K562 (cell line): Measurements from ENCODE around the gene ABCC11. TPM values are rescaled to one million over a fixed set of nuclear protein-coding genes. Genes with fewer than 3 reads are reported as not detected.
A peak's percentile ranks its signal among the peaks of the same experiment; 100 is the strongest.

Source experiments
- polyA plus RNA-seq, 8 experiments: library from polyadenylated mRNA; depleted of rRNA in 4 of 8; stranded (reverse) in 5 of 8; unstranded in 3 of 8; fragments of >200 nt; fragmentation: Nextera tagmentation in 2 of 8; fragmentation: Illumina TruSeq in 1 of 8; extraction: Ambion mirVana in 2 of 8; extraction: Trizol in 1 of 8; gene quantifications; 2 replicates each; pipeline versions ENCODE4 v1.2.1 to v1.2.3, GENCODE V29; 2011 to 2014; ENCODE audit warnings: inconsistent platforms in 1 of 8, missing spikeins in 1 of 8
- total RNA-seq, 7 experiments: library from RNA; depleted of rRNA in 6 of 7; stranded (reverse); fragments of >200 nt in 6 of 7; fragmentation: Illumina TruSeq in 2 of 7; extraction: Trizol in 2 of 7; gene quantifications; 2 replicates each; pipeline versions ENCODE4 v1.2.1 to v1.2.3, GENCODE V29; 2011 to 2021; ENCODE audit warnings: low replicate concordance in 1 of 7
- TF ChIP-seq, protein P1 (sequence below), 2 experiments: fragments of 450-650 bp in 1 of 2; sonication (generic) in 1 of 2; formaldehyde crosslinking in 1 of 2; IDR thresholded peaks; 2 replicates each; pipeline versions ENCODE4 v1.7.1 to v1.9.0; 2016 to 2022; ENCODE audit warnings: inconsistent platforms in 1 of 2, mild to moderate bottlenecking in 1 of 2, missing genetic modification reagents in 1 of 2
- TF ChIP-seq, protein P2 (sequence below), 2 experiments: fragments of 450-650 bp; formaldehyde crosslinking in 1 of 2; IDR thresholded peaks; 2 replicates each; pipeline versions ENCODE4 v1.4.0 to v1.6.1; 2014 to 2020; ENCODE audit warnings: mild to moderate bottlenecking in 2 of 2, borderline replicate concordance in 1 of 2, low read depth in 1 of 2

The ABCC11 gene
- total and polyA plus RNA-seq, 9 of the 15 experiments (the other 6 are each of a cell fraction or from before 2014, with no cell fraction given) = 0.04 to 0.14 (median 0.04) TPM; not detected in 6

DNA sequence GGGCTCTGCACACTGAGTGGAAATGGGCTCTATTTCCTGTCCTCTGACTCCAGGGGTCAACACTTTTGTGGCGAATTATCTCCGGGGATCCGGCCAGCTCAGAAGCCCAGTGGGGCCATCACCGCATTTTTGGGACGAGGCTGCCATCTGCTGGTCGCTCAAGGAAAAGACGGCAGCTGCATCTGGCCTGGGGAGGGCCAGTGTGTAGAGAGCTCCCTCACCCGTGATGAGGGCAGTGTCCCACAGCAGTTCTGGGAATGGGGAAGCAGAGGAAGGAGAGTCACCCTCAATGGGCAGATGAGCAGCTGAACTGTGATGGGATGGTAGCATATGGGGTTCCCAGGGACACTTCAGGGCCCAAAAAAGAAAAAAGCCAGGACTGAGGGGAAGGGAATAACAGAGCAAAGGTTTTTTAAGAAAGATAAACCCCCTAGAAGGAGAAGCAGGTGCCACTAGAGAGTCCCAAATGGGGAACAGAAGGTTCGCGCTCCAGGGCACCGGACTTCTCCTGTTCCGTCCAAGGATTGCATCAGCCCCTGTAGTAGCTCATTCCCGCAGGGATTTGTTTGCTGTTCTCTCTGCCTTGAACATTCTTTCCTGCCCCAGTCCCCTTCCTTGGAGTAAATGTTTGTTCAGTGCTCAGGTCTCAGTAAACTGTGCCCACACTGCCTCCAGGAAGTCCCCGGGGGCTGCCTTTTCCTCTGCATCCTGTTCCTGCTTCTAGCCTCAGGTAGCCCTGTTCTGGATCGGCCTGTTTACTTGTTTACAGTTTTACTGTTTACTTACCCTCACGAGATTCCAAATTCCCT, 82.2 kb downstream of the ABCC11 start (continued):
- TF ChIP-seq, protein P1, sequence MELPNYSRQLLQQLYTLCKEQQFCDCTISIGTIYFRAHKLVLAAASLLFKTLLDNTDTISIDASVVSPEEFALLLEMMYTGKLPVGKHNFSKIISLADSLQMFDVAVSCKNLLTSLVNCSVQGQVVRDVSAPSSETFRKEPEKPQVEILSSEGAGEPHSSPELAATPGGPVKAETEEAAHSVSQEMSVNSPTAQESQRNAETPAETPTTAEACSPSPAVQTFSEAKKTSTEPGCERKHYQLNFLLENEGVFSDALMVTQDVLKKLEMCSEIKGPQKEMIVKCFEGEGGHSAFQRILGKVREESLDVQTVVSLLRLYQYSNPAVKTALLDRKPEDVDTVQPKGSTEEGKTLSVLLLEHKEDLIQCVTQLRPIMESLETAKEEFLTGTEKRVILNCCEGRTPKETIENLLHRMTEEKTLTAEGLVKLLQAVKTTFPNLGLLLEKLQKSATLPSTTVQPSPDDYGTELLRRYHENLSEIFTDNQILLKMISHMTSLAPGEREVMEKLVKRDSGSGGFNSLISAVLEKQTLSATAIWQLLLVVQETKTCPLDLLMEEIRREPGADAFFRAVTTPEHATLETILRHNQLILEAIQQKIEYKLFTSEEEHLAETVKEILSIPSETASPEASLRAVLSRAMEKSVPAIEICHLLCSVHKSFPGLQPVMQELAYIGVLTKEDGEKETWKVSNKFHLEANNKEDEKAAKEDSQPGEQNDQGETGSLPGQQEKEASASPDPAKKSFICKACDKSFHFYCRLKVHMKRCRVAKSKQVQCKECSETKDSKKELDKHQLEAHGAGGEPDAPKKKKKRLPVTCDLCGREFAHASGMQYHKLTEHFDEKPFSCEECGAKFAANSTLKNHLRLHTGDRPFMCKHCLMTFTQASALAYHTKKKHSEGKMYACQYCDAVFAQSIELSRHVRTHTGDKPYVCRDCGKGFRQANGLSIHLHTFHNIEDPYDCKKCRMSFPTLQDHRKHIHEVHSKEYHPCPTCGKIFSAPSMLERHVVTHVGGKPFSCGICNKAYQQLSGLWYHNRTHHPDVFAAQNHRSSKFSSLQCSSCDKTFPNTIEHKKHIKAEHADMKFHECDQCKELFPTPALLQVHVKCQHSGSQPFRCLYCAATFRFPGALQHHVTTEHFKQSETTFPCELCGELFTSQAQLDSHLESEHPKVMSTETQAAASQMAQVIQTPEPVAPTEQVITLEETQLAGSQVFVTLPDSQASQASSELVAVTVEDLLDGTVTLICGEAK (IDR thresholded peaks at IDR 0.05) = no peak
- TF ChIP-seq, protein P1 (CRISPR knock-in tag; IDR thresholded peaks at IDR 0.05) = no peak
- TF ChIP-seq, protein P2, sequence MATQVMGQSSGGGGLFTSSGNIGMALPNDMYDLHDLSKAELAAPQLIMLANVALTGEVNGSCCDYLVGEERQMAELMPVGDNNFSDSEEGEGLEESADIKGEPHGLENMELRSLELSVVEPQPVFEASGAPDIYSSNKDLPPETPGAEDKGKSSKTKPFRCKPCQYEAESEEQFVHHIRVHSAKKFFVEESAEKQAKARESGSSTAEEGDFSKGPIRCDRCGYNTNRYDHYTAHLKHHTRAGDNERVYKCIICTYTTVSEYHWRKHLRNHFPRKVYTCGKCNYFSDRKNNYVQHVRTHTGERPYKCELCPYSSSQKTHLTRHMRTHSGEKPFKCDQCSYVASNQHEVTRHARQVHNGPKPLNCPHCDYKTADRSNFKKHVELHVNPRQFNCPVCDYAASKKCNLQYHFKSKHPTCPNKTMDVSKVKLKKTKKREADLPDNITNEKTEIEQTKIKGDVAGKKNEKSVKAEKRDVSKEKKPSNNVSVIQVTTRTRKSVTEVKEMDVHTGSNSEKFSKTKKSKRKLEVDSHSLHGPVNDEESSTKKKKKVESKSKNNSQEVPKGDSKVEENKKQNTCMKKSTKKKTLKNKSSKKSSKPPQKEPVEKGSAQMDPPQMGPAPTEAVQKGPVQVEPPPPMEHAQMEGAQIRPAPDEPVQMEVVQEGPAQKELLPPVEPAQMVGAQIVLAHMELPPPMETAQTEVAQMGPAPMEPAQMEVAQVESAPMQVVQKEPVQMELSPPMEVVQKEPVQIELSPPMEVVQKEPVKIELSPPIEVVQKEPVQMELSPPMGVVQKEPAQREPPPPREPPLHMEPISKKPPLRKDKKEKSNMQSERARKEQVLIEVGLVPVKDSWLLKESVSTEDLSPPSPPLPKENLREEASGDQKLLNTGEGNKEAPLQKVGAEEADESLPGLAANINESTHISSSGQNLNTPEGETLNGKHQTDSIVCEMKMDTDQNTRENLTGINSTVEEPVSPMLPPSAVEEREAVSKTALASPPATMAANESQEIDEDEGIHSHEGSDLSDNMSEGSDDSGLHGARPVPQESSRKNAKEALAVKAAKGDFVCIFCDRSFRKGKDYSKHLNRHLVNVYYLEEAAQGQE (IDR thresholded peaks at IDR 0.05; ENCODE audit: borderline replicate concordance) = peak; percentile 76
- TF ChIP-seq, protein P2 (CRISPR knock-in tag; IDR thresholded peaks at IDR 0.05; ENCODE audit: low read depth) = no peak
- TF ChIP-seq, all 486 proteins: peak for 16
